PC-3 (cell line): ENCODE results near the gene RNF215. TPM values are rescaled to one million over a fixed set of nuclear protein-coding genes. Genes with fewer than 3 reads are reported as not detected.

Experiments
- ATAC-seq: fragments of 200-7000 bp; cut with Tn5 transposase; 2 replicates; pipeline ENCODE4 v1.9.1; 2020; ENCODE audit warnings: mild to moderate bottlenecking, moderate library complexity
- BruUV-seq: library from RNA; stranded (reverse); fragments of 400-500 nt; replicated peaks from 2 replicates; lab custom pipeline; 2021; lab: Mats Ljungman, UMichigan
- CTCF ChIA-PET: fragments of 300-600 bp; sonication (Branson Sonifier 250); formaldehyde crosslinking; loops from one replicate; lab custom pipeline; 2022; ENCODE audit warnings: antibody characterized with exemption; lab: Charles Lee
- POLR2A ChIA-PET: fragments of 300-600 bp; sonication (Branson Sonifier 250); formaldehyde crosslinking; loops from one replicate; lab custom pipeline; 2022; ENCODE audit warnings: antibody characterized with exemption; ENCODE audit not compliant: unreplicated experiment; lab: Charles Lee
- DNase-seq: peaks from one replicate; pipeline ENCODE4 v3.0.0-alpha.2; 2015
- H2AFZ ChIP-seq: fragments of 300-600 bp; sonication (generic); 2 replicates; pipeline ENCODE4 v1.6.0; 2016; ENCODE audit warnings: antibody characterized with exemption, low read length
- H3F3A ChIP-seq: fragments of 300-600 bp; sonication (generic); one replicate; pipeline ENCODE4 v1.6.0; 2017; ENCODE audit warnings: antibody characterized with exemption, low read length, control low read depth, mild to moderate bottlenecking; ENCODE audit not compliant: unreplicated experiment
- H3K27ac ChIP-seq: fragments of 300-600 bp; sonication (generic); 2 replicates; pipeline ENCODE4 v1.5.1; 2016; ENCODE audit warnings: mild to moderate bottlenecking, low read length
- H3K27me3 ChIP-seq: fragments of 300-600 bp; sonication (generic); 2 replicates; pipeline ENCODE4 v1.6.1; 2016; ENCODE audit warnings: low read length, mixed read lengths
- H3K36me3 ChIP-seq: fragments of 300-600 bp; sonication (generic); 2 replicates; pipeline ENCODE4 v1.6.1; 2016; ENCODE audit warnings: low read depth, mixed run types, low read length, mixed read lengths
- H3K4me1 ChIP-seq: fragments of 300-600 bp; sonication (generic); 2 replicates; pipeline ENCODE4 v1.5.1; 2016; ENCODE audit warnings: low read length; ENCODE audit not compliant: insufficient read depth
- H3K4me2 ChIP-seq: fragments of 300-600 bp; sonication (generic); 2 replicates; pipeline ENCODE4 v1.6.0; 2016; ENCODE audit warnings: low read length
- H3K4me3 ChIP-seq: fragments of 300-600 bp; sonication (generic); 2 replicates; pipeline ENCODE4 v1.5.1; 2016; ENCODE audit warnings: mild to moderate bottlenecking, low read length, mixed read lengths
- H3K79me2 ChIP-seq: fragments of 300-600 bp; sonication (generic); 2 replicates; pipeline ENCODE4 v1.6.1; 2017; ENCODE audit warnings: low read length, mixed read lengths
- H3K9ac ChIP-seq: fragments of 300-600 bp; sonication (generic); 2 replicates; pipeline ENCODE4 v1.6.0; 2016; ENCODE audit warnings: mild to moderate bottlenecking, low read length
- H3K9me2 ChIP-seq: fragments of 300-600 bp; sonication (generic); replicated peaks from 2 replicates; pipeline ENCODE4 v1.6.1; 2016; ENCODE audit warnings: mixed run types, low read length, mixed read lengths
- H3K9me3 ChIP-seq: fragments of 300-600 bp; sonication (generic); 2 replicates; pipeline ENCODE4 v1.6.1; 2016; ENCODE audit warnings: low read length, mixed read lengths
- H4K20me1 ChIP-seq: fragments of 300-600 bp; sonication (generic); 2 replicates; pipeline ENCODE4 v1.6.1; 2016; ENCODE audit warnings: low read length, mixed read lengths
- CTCF ChIP-seq: fragments of 300-600 bp; sonication (generic); conservative IDR thresholded peaks from 2 replicates; pipeline ENCODE4 v1.5.1; 2017; ENCODE audit warnings: antibody characterized with exemption, low read depth, mild to moderate bottlenecking, low read length
- EZH2 ChIP-seq: fragments of 300-600 bp; sonication (generic); IDR thresholded peaks from one replicate; pipeline ENCODE4 v1.6.1; 2017; ENCODE audit warnings: antibody characterized with exemption, mild to moderate bottlenecking, low read length; ENCODE audit not compliant: unreplicated experiment
- EZH2phosphoT487 ChIP-seq: fragments of 300-600 bp; sonication (generic); IDR thresholded peaks from 2 replicates; pipeline ENCODE4 v1.6.1; 2018; ENCODE audit warnings: mild to moderate bottlenecking, antibody characterized with exemption, low read length, borderline replicate concordance
- intact Hi-C: fragments of 100-400 bp; cut with micrococcal nuclease; formaldehyde crosslinking; loops from 2 replicates; pipeline ENCODE4 v1.9.0; 2023
- total RNA-seq: library from RNA; depleted of rRNA; stranded (reverse); fragments of >200 nt; gene quantifications from 2 replicates; pipeline ENCODE4 v1.2.3, GENCODE V29; 2014

RNF215 gene
- total RNA-seq, 1 experiment from 2014 or later = 22.6 TPM

DNA sequence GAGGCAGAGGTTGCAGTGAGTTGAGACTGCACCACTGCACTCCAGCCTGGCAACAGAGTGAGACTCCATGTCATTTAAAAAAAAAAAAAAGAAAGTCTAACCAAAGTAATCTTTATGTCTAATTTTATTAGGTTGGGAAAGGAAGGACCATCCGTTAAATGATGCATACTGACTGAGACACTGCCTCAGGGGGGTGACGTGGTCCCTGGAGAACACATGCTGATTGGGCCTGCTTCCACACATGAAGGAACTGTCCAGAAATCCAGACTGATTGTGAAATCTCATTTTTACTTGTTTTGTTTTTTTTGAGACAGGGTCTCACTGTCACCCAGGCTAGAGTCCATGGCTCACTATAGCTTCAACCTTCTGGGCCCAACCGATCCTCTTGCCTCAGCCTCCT is 36.0 kb downstream of the RNF215 start:
- Histone ChIP-seq H3K4me2 (no peak overlapping the region), H3F3A (no peaks in the 10 kb centered on the region), H3K9me2 (no peaks in the 10 kb centered on the region), H2AFZ (no peak overlapping the region), H3K9me3 (no peaks in the 10 kb centered on the region), H3K27ac (no peak overlapping the region), H4K20me1 (peaks cover 16% of the 10 kb centered on the region; the same call in 1 of the 2 replicates), H3K4me3 (no peak overlapping the region), H3K79me2 (peaks cover 80% of the 10 kb centered on the region), H3K27me3 (no peaks in the 10 kb centered on the region), H3K36me3 (peaks cover 36% of the 10 kb centered on the region; the same call in 1 of the 2 replicates), H3K4me1 (peaks cover 8% of the 10 kb centered on the region), H3K9ac (no peak overlapping the region)
- ChIA-PET CTCF (no interaction called here), POLR2A (no interaction called here)
- ATAC-seq = no peak
- TF ChIP-seq CTCF (no peak), EZH2 (no peak)
- no TSS peak for BruUV-seq
- DNase-seq = no peak
- intact Hi-C loops = no loop called here

DNA sequence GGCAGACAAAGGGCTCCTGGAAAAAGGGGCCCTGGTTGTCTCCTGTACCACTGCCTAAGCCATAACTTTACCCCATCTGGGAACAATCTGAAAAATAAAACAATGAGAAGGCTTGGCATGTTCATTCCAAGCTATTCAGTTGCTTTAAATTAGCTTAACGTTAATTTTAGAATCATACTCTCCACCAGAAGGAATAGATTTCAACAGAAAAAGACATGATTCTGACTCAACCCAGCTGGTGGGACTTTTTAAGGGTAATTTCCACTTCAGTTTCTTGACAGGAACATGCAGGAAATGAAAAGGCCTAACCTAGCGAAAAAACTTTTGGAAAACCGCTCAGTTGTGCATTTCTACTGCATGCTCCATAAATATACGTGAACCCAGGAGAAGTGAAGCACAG is 38.4 kb downstream of the RNF215 start:
- no peak overlapping the region for H2AFZ ChIP-seq
- H3K4me3 ChIP-seq = no peak overlapping the region
- no peak overlapping the region for H3K4me2 ChIP-seq
- no TSS peak for BruUV-seq
- DNase-seq (no peak), ATAC-seq (no peak)
- H3K79me2 ChIP-seq = peaks cover 56% of the 10 kb centered on the region
- H3K9me2 ChIP-seq = no peaks in the 10 kb centered on the region
- H3K4me1 ChIP-seq = no peaks in the 10 kb centered on the region
- H3F3A ChIP-seq = no peaks in the 10 kb centered on the region
- ChIA-PET POLR2A (interaction anchor here (0.5 kb wide), 1 partner anchor 157 kb away, joined by 3 read pairs; no protein-coding TSS in a partner anchor), CTCF (no interaction called here)
- no peaks in the 10 kb centered on the region for H3K9me3 ChIP-seq
- intact Hi-C loops = no loop called here
- no peak overlapping the region for H3K27ac ChIP-seq
- peaks cover 54% of the 10 kb centered on the region for H3K36me3 ChIP-seq
- no peaks in the 10 kb centered on the region for H3K27me3 ChIP-seq
- no peak overlapping the region for H3K9ac ChIP-seq
- 0 out of 2 replicates have a peak, but pooled peaks cover 3% of the 10 kb centered on the region for H4K20me1 ChIP-seq
- TF ChIP-seq EZH2phosphoT487 (no peak), CTCF (no peak), EZH2 (no peak)

GRCh38 chr22:30348404-30348803 is 38.8 kb downstream of the RNF215 start:
- H3K9me2 ChIP-seq = no peaks in the 10 kb centered on the region
- intact Hi-C loops = no loop called here
- TF ChIP-seq EZH2phosphoT487 = no peak
- no peak for TF ChIP-seq EZH2
- no peak for TF ChIP-seq CTCF
- BruUV-seq = no TSS peak
- no peaks in the 10 kb centered on the region for H3K27me3 ChIP-seq
- no peak for DNase-seq
- H2AFZ ChIP-seq = no peak overlapping the region
- H3K36me3 ChIP-seq = peaks cover 58% of the 10 kb centered on the region
- H4K20me1 ChIP-seq = 0 out of 2 replicates have a peak, but pooled peaks cover 3% of the 10 kb centered on the region
- no peaks in the 10 kb centered on the region for H3K9me3 ChIP-seq
- H3F3A ChIP-seq = no peaks in the 10 kb centered on the region
- no peak for ATAC-seq
- H3K4me3 ChIP-seq = no peak overlapping the region
- H3K4me2 ChIP-seq = no peak overlapping the region
- ChIA-PET CTCF (no interaction called here), POLR2A (interaction anchor here (0.5 kb wide), 1 partner anchor 157 kb away, joined by 3 read pairs; no protein-coding TSS in a partner anchor)
- H3K4me1 ChIP-seq = no peaks in the 10 kb centered on the region
- H3K79me2 ChIP-seq = peaks cover 53% of the 10 kb centered on the region
- no peak overlapping the region for H3K9ac ChIP-seq
- no peak overlapping the region for H3K27ac ChIP-seq
